HepG2 (cell line): ENCODE results near the gene GPRC5D. TPM values are rescaled to one million over a fixed set of nuclear protein-coding genes. Genes with fewer than 3 reads are reported as not detected.

ENCODE experiments used
- BCL6 ChIP-seq: IDR thresholded peaks from 2 replicates; pipeline ENCODE4 v1.6.1; 2016; ENCODE audit warnings: missing genetic modification reagents, missing compliant biosample characterization
- ESRRA ChIP-seq: sonication (generic); formaldehyde crosslinking; IDR thresholded peaks from 2 replicates; pipeline ENCODE4 v1.5.1; 2020; ENCODE audit warnings: mild to moderate bottlenecking, low read depth, missing genetic modification reagents
- FOXK2 ChIP-seq: fragments of 450-650 bp; IDR thresholded peaks from 2 replicates; pipeline ENCODE4 v1.6.1; 2016
- GMEB1 ChIP-seq: sonication (generic); formaldehyde crosslinking; IDR thresholded peaks from 2 replicates; pipeline ENCODE4 v1.5.1; 2020; ENCODE audit warnings: missing genetic modification reagents, mild to moderate bottlenecking, borderline replicate concordance
- HNRNPUL1 ChIP-seq: fragments of 200-400 bp; formaldehyde crosslinking; IDR thresholded peaks from 2 replicates; pipeline ENCODE4 v1.6.1; 2017; ENCODE audit warnings: low read depth, mild to moderate bottlenecking, low read length, moderate library complexity
- MEIS1 ChIP-seq: sonication (generic); formaldehyde crosslinking; IDR thresholded peaks from 2 replicates; pipeline ENCODE4 v1.9.0; 2021; ENCODE audit warnings: mild to moderate bottlenecking, missing genetic modification reagents, moderate library complexity, borderline replicate concordance
- PHF8 ChIP-seq: sonication (generic); formaldehyde crosslinking; IDR thresholded peaks from 2 replicates; pipeline ENCODE4 v1.5.0; 2020; ENCODE audit warnings: missing genetic modification reagents
- PITX1 ChIP-seq: sonication (generic); formaldehyde crosslinking; IDR thresholded peaks from 2 replicates; pipeline ENCODE4 v1.5.1; 2020; ENCODE audit warnings: mild to moderate bottlenecking, missing genetic modification reagents
- RXRB ChIP-seq: IDR thresholded peaks from 2 replicates; pipeline ENCODE4 v1.6.1; 2016; ENCODE audit warnings: borderline replicate concordance, missing genetic modification reagents, missing compliant biosample characterization
- SOX5 ChIP-seq: IDR thresholded peaks from 2 replicates; pipeline ENCODE4 v1.6.1; 2016; ENCODE audit warnings: borderline replicate concordance
- SP5 ChIP-seq: IDR thresholded peaks from 2 replicates; pipeline ENCODE4 v1.6.1; 2016; ENCODE audit warnings: low read depth, borderline replicate concordance
- TEAD3 ChIP-seq: optimal IDR thresholded peaks from 2 replicates; pipeline ENCODE3; 2016; ENCODE audit warnings: borderline replicate concordance
- THAP7 ChIP-seq: sonication (generic); formaldehyde crosslinking; IDR thresholded peaks from 2 replicates; pipeline ENCODE4 v1.8.1; 2023; ENCODE audit warnings: mild to moderate bottlenecking, missing genetic modification reagents
- THAP9 ChIP-seq: sonication (generic); formaldehyde crosslinking; IDR thresholded peaks from 2 replicates; pipeline ENCODE4; 2020; ENCODE audit warnings: missing genetic modification reagents, mild to moderate bottlenecking, borderline replicate concordance
- ZFP1 ChIP-seq: IDR thresholded peaks from 2 replicates; pipeline ENCODE4 v1.6.1; 2016
- ZMYM2 ChIP-seq: sonication (generic); formaldehyde crosslinking; IDR thresholded peaks from 2 replicates; pipeline ENCODE4 v1.8.0; 2022; ENCODE audit warnings: mild to moderate bottlenecking, missing genetic modification reagents
- ZNF335 ChIP-seq: sonication (generic); formaldehyde crosslinking; IDR thresholded peaks from 2 replicates; pipeline ENCODE4 v1.4.0; 2020; ENCODE audit warnings: missing genetic modification reagents
- ZNF687 ChIP-seq: sonication (generic); formaldehyde crosslinking; IDR thresholded peaks from 2 replicates; pipeline ENCODE4 v1.5.1; 2020; ENCODE audit warnings: mild to moderate bottlenecking, missing genetic modification reagents, moderate library complexity
- ZNF788 ChIP-seq: sonication (generic); formaldehyde crosslinking; IDR thresholded peaks from 2 replicates; pipeline ENCODE4 v1.5.0; 2020; ENCODE audit warnings: mild to moderate bottlenecking, missing genetic modification reagents, borderline replicate concordance
- ZSCAN31 ChIP-seq: sonication (generic); formaldehyde crosslinking; IDR thresholded peaks from 2 replicates; pipeline ENCODE4 v1.5.0; 2020; ENCODE audit warnings: low read depth, mild to moderate bottlenecking, missing genetic modification reagents
- polyA plus RNA-seq, 8 experiments: library from polyadenylated mRNA; depleted of rRNA in 3 of 8; stranded (reverse) in 7 of 8; unstranded in 1 of 8; fragments of >200 nt; fragmentation: Illumina TruSeq in 4 of 8; extraction: Trizol in 4 of 8; gene quantifications; 2 replicates each; pipeline versions ENCODE4 v1.2.1 to v1.2.3, GENCODE V29; 2011 to 2016; ENCODE audit warnings: low read depth in 4 of 8, missing spikeins in 1 of 8, mixed read lengths in 1 of 8; ENCODE audit not compliant: insufficient read depth in 1 of 8
- total RNA-seq, 5 experiments: library from RNA; depleted of rRNA; stranded (reverse); fragments of >200 nt; fragmentation: Illumina TruSeq; extraction: Trizol; gene quantifications; 2 replicates each; pipeline ENCODE4 v1.2.3, GENCODE V29; 2016; ENCODE audit warnings: low read depth in 1 of 5

GPRC5D gene
- total and polyA plus RNA-seq, 2 of the 13 experiments (the other 11 are each of a cell fraction or from before 2014, with no cell fraction given): not detected

DNA sequence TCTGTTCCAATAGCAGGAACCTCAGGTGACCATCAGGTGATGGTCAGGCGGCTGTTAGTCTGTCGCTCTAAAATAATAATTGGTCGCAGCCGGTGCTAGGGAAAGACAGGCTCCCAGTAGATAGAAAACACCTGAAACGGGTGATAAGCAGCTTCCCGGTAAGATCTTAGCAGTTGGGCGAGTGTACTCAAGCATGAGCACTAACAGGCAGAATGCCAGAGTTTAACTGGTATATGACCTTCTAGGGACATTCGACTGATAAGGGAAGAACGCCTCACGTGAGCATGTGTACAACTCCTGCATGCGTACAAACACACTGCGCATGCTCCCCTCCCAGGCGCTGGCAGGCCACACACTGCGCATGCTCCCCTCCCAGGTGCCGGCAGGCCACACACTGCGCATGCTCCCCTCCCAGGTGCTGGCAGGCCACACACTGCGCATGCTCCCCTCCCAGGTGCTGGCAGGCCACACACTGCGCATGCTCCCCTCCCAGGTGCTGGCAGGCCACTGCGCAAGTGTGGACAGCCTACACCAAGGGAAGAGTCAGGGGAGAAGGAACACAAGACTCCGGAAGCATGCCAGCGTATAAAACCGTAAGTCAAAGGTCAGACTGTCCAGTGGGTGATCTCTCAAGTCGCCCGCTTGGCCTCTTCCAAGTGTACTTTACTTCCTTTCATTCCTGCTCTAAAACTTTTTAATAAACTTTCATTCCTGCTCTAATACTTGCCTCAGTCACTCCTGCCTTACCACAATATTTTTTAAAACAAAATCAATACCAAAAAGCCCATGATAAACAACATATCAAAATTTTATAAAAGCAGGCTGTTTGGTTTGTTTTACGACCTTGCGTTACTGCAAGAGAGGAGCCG is 24.5 kb downstream of the GPRC5D start (continued):
- TF ChIP-seq ZNF687: peak; percentile 90
- TF ChIP-seq ZNF788 (CRISPR knock-in tag): peak; percentile 58; the same call in 1 of the 2 replicates
- TF ChIP-seq ESRRA: peak; percentile 50; the same call in 1 of the 2 replicates
- TF ChIP-seq HNRNPUL1: no peak
- 0 out of 2 replicates have a peak, but pooled peaks have one; percentile 23 for TF ChIP-seq ZFP1 (CRISPR knock-in tag)
- TF ChIP-seq PITX1 (CRISPR knock-in tag): no peak; the same call in 1 of the 2 replicates
- peak; percentile 35; the same call in 1 of the 2 replicates for TF ChIP-seq ZNF335 (CRISPR knock-in tag)
- no peak for TF ChIP-seq ZMYM2 (CRISPR knock-in tag)
- TF ChIP-seq FOXK2: peak; percentile 78; the same call in 1 of the 2 replicates
- TF ChIP-seq ZSCAN31 (CRISPR knock-in tag): peak; percentile 82; the same call in 1 of the 2 replicates
- peak; percentile 43; the same call in 1 of the 2 replicates for TF ChIP-seq RXRB (CRISPR knock-in tag)
- TF ChIP-seq SOX5 (CRISPR knock-in tag): peak; percentile 47; the same call in 1 of the 2 replicates
- TF ChIP-seq THAP7: no peak; the same call in 1 of the 2 replicates
- TF ChIP-seq BCL6 (CRISPR knock-in tag): peak; percentile 56
- peak; percentile 74 for TF ChIP-seq PHF8 (CRISPR knock-in tag)
- TF ChIP-seq SP5 (CRISPR knock-in tag): no peak
- TF ChIP-seq TEAD3 (CRISPR knock-in tag): peak; percentile 54
- TF ChIP-seq GMEB1 (CRISPR knock-in tag): peak; percentile 58; the same call in 1 of the 2 replicates
- no peak for TF ChIP-seq THAP9 (CRISPR knock-in tag)
- TF ChIP-seq MEIS1: peak; percentile 39; the same call in 1 of the 2 replicates
